HCT116 (cell line): Measurements from ENCODE around the gene TMC2. TPM values are rescaled to one million over a fixed set of nuclear protein-coding genes. Genes with fewer than 3 reads are reported as not detected.
A peak's percentile ranks its signal among the peaks of the same experiment; 100 is the strongest.

Source experiments
- ATAC-seq: fragments of 200-7000 bp; cut with Tn5 transposase; 2 replicates; pipeline ENCODE4 v1.9.1; 2020; ENCODE audit warnings: mild to moderate bottlenecking, moderate library complexity
- BruUV-seq: library from RNA; stranded (reverse); fragments of 400-500 nt; replicated peaks from 2 replicates; lab custom pipeline; 2021; lab: Mats Ljungman, UMichigan
- CTCF ChIA-PET: fragments of 300-600 bp; sonication (Branson Sonifier 250); formaldehyde crosslinking; loops from one replicate; lab custom pipeline; 2021; ENCODE audit warnings: antibody characterized with exemption; lab: Charles Lee
- POLR2A ChIA-PET: fragments of 300-600, 350-600 bp; sonication (Branson Sonifier 250); formaldehyde crosslinking; loops from one replicate; lab custom pipeline; 2021; ENCODE audit warnings: antibody characterized with exemption; lab: Charles Lee
- RAD21 ChIA-PET, 2 experiments: fragments of 300-600 bp; sonication (Branson Sonifier 250); formaldehyde crosslinking; loops; one replicate each; lab custom pipeline; 2023; ENCODE audit warnings: low total read pairs in 2 of 2; ENCODE audit not compliant: uncharacterized antibody in 2 of 2, unreplicated experiment in 2 of 2, low non-redundant PET in 1 of 2; lab: Charles Lee
- DNase-seq: peaks from one replicate; pipeline ENCODE4 v3.0.0-alpha.2; 2010; ENCODE audit warnings: low read depth, low spot score
- H2AFZ ChIP-seq: fragments of 200-600 bp; shearing (Covaris generic), sonication (generic); 2 replicates; pipeline ENCODE4 v1.6.1; 2017; ENCODE audit warnings: low read depth, mixed run types, mixed read lengths, antibody characterized with exemption, low read length; ENCODE audit not compliant: poor library complexity, severe bottlenecking
- H3K27ac ChIP-seq: 2 replicates; pipeline ENCODE4 v1.5.1; 2012; ENCODE audit warnings: low read depth, low read length
- H3K27me3 ChIP-seq: fragments of 200-600 bp; sonication (generic); 2 replicates; pipeline ENCODE4 v1.6.1; 2016; ENCODE audit warnings: mixed run types, low read length, mixed read lengths; ENCODE audit not compliant: insufficient read depth
- H3K36me3 ChIP-seq, 2 experiments: fragments of 200-500 bp in 1 of 2; fragments of 200-600 bp in 1 of 2; sonication (Bioruptor generic) in 1 of 2; sonication (generic) in 1 of 2; 2 replicates each; pipeline versions ENCODE4 v1.5.1 to v1.6.1; 2014 to 2016; ENCODE audit warnings: low read length in 2 of 2, inconsistent platforms in 1 of 2, mixed read lengths in 1 of 2, mixed run types in 1 of 2; ENCODE audit not compliant: insufficient read depth in 2 of 2, control insufficient read depth in 1 of 2
- H3K4me1 ChIP-seq, 2 experiments: fragments of 200-600 bp in 1 of 2; sonication (generic) in 1 of 2; 2 replicates each; pipeline versions ENCODE4 v1.5.1 to v1.6.1; 2012 to 2017; ENCODE audit warnings: low read length in 2 of 2, inconsistent platforms in 1 of 2, mild to moderate bottlenecking in 1 of 2, mixed read lengths in 1 of 2, mixed run types in 1 of 2, moderate library complexity in 1 of 2; ENCODE audit not compliant: insufficient read depth in 2 of 2, control insufficient read depth in 1 of 2
- H3K4me2 ChIP-seq: fragments of 200-600 bp; sonication (generic); 2 replicates; pipeline ENCODE4 v1.6.1; 2017; ENCODE audit warnings: mixed run types, low read length, mixed read lengths
- H3K4me3 ChIP-seq, 2 experiments: fragments of 200-600 bp in 1 of 2; sonication (generic) in 1 of 2; replicated peaks in 1 of 2; 2 replicates each; pipeline ENCODE4 v1.5.1; 2011 to 2016; ENCODE audit warnings: low read length in 2 of 2, control low read depth in 1 of 2, low read depth in 1 of 2, mild to moderate bottlenecking in 1 of 2, mixed read lengths in 1 of 2, mixed run types in 1 of 2
- H3K79me2 ChIP-seq: fragments of 200-600 bp; sonication (generic); 2 replicates; pipeline ENCODE4 v1.6.1; 2017; ENCODE audit warnings: mild to moderate bottlenecking, mixed run types, low read length, moderate library complexity, mixed read lengths; ENCODE audit not compliant: insufficient read depth
- H3K9ac ChIP-seq: fragments of 200-600 bp; sonication (generic); 2 replicates; pipeline ENCODE4 v1.6.1; 2016; ENCODE audit warnings: low read length, mixed read lengths
- H3K9me2 ChIP-seq: fragments of 200-600 bp; sonication (generic), shearing (Covaris generic); 2 replicates; pipeline ENCODE4 v1.6.1; 2017; ENCODE audit warnings: mixed run types, mild to moderate bottlenecking, moderate library complexity; ENCODE audit not compliant: insufficient read depth
- H3K9me3 ChIP-seq, 2 experiments: fragments of 200-500 bp in 1 of 2; fragments of 200-600 bp in 1 of 2; sonication (Bioruptor generic) in 1 of 2; sonication (generic) in 1 of 2; 2 replicates each; pipeline ENCODE4 v1.6.1; 2014 to 2017; ENCODE audit warnings: low read length in 2 of 2, mixed read lengths in 2 of 2, inconsistent platforms in 1 of 2, low read depth in 1 of 2, mild to moderate bottlenecking in 1 of 2, mixed run types in 1 of 2, moderate library complexity in 1 of 2; ENCODE audit not compliant: control insufficient read depth in 1 of 2, insufficient read depth in 1 of 2
- H4K20me1 ChIP-seq: fragments of 200-600 bp; sonication (generic), shearing (Covaris generic); 2 replicates; pipeline ENCODE4 v1.6.1; 2017; ENCODE audit warnings: mixed run types, mild to moderate bottlenecking, moderate library complexity; ENCODE audit not compliant: insufficient read depth
- CBX3 ChIP-seq: IDR thresholded peaks from 2 replicates; pipeline ENCODE4 v1.6.1; 2012; ENCODE audit warnings: low read depth
- CEBPB ChIP-seq: IDR thresholded peaks from 2 replicates; pipeline ENCODE4 v1.6.1; 2012; ENCODE audit warnings: low read depth
- EGR1 ChIP-seq: IDR thresholded peaks from 2 replicates; pipeline ENCODE4 v1.6.1; 2012; ENCODE audit warnings: low read depth
- ELF1 ChIP-seq: IDR thresholded peaks from 2 replicates; pipeline ENCODE4 v1.6.1; 2012; ENCODE audit warnings: low read depth, borderline replicate concordance
- EZH2 ChIP-seq: fragments of 200-600 bp; sonication (generic); IDR thresholded peaks from 2 replicates; pipeline ENCODE4 v1.6.1; 2017; ENCODE audit warnings: antibody characterized with exemption, mixed run types
- JUND ChIP-seq: IDR thresholded peaks from 2 replicates; pipeline ENCODE4 v1.6.1; 2012
- POLR2AphosphoS5 ChIP-seq: IDR thresholded peaks from 2 replicates; pipeline ENCODE4 v1.6.1; 2011; ENCODE audit warnings: mild to moderate bottlenecking, low read depth, low read length, moderate library complexity
- RAD21 ChIP-seq: IDR thresholded peaks from 2 replicates; pipeline ENCODE4 v1.6.1; 2012; ENCODE audit warnings: low read depth, mild to moderate bottlenecking
- SRF ChIP-seq: IDR thresholded peaks from 2 replicates; pipeline ENCODE4 v1.6.1; 2012; ENCODE audit warnings: low read depth
- TCF7L2 ChIP-seq: IDR thresholded peaks from 2 replicates; pipeline ENCODE4 v1.7.0; 2011; ENCODE audit warnings: borderline replicate concordance, inconsistent platforms; ENCODE audit not compliant: insufficient read depth, insufficient read length; ENCODE audit errors: extremely low read depth
- ZNF274 ChIP-seq: fragments of 200-500 bp; sonication (Bioruptor generic); IDR thresholded peaks from 2 replicates; pipeline ENCODE4 v1.6.1; 2014; ENCODE audit warnings: mild to moderate bottlenecking, low read depth, low read length, inconsistent platforms
- intact Hi-C: fragments of 100-400 bp; cut with micrococcal nuclease; formaldehyde crosslinking; loops from 2 replicates; pipeline ENCODE4 v1.10.0; 2022
- total RNA-seq: library from RNA; stranded (reverse); gene quantifications from one replicate; pipeline ENCODE4 v1.2.1, GENCODE V29; 2021; ENCODE audit not compliant: unreplicated experiment
- TF ChIP-seq, protein P1 (sequence below): IDR thresholded peaks from 2 replicates; pipeline ENCODE4 v1.6.1; 2012; ENCODE audit warnings: low read depth

The TMC2 gene
- total RNA-seq, 1 experiment from 2014 or later = not detected

DNA sequence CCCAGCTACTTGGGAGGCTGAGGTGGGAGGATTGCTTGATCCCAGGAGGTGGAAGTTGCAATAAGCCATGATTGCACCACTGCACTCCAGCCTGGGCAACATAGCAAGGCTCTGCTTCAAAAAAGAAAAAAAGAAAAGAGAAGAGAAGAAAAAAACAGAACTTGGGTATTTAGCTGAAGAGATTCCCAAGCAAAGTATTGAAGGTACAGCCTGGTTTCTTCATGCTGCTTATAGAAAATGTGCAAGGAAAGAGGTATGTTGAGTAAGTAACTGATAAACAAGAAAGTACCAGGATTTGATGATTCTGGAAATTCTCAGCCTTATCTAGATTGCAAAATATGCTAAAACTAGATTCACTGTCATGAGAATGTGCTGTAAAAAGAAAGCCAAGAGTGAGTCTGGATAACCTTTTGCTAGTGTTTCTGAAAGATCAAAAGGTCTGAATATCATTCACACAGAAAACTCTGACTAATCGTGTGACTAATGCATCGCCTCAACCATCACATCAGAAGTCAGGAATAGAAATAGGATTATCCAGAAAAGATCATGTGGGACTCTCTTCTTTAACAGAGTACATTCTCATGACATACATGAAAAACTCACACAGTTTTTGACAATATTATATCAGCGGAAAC lies 83.7 kb downstream of the TMC2 start (continued):
- TF ChIP-seq JUND (peak; percentile 66), RAD21 (no peak), EZH2 (no peak)

DNA sequence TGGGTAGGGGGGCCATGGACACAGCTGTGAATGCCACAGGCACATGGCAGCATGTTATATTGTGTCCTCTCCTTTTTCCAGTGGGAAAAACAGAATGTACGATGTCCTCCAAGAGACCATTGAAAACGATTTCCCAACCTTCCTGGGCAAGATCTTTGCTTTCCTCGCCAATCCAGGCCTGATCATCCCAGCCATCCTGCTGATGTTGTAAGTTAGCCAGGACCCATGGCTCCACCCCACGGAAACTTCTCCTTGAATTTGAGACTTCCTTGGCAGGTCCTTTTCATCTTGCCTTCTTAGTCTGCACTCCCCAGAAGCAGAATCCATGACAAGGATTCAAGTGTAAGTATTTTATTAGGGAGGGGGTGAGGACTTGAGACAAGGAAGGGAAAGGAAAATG lies 87.8 kb downstream of the TMC2 start:
- no peak overlapping the region for H3K4me2 ChIP-seq
- no TSS peak for BruUV-seq
- no peaks in the 10 kb centered on the region for H3K36me3 ChIP-seq
- RAD21 ChIA-PET = no interaction called here
- peaks cover 0 to 23% of the 10 kb centered on the region in 2 experiments; a peak in 1 of 4 replicates for H3K9me3 ChIP-seq
- H3K79me2 ChIP-seq = no peaks in the 10 kb centered on the region
- POLR2A ChIA-PET = no interaction called here
- DNase-seq (no peak), ATAC-seq (no peak)
- no peaks in the 10 kb centered on the region for H4K20me1 ChIP-seq
- H3K27ac ChIP-seq = no peak overlapping the region
- H3K27me3 ChIP-seq = no peaks in the 10 kb centered on the region
- intact Hi-C loops = no loop called here
- H3K4me3 ChIP-seq = no peak overlapping the region
- H2AFZ ChIP-seq = no peak overlapping the region
- no peaks in the 10 kb centered on the region for H3K9me2 ChIP-seq
- TF ChIP-seq TCF7L2 (no peak), SRF (no peak)
- TF ChIP-seq, all 23 proteins: peak for 0
- Histone ChIP-seq H3K9ac (no peak overlapping the region), H3K4me1 (peaks cover 23 to 33% of the 10 kb centered on the region in 2 experiments)
- CTCF ChIA-PET = no interaction called here

DNA sequence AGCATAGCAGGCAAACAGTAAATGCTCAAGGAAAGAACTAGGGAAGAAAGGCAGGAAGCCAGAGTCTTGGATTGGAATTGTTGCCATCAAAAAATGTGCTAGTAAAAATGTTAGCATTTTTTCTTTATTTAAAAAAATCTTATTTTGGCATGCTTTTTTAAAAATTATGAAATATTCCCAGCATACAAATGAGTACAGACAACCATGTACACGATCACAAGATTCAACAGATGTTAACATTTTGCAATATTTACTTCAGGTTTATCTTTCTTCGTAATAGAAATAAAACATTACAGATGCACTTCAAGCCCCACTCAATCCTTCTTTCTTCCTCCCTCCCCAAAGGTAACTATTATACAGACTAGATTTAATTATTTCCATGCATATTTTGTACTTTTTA lies 88.7 kb downstream of the TMC2 start:
- Histone ChIP-seq H3K9me2 (no peaks in the 10 kb centered on the region), H3K4me1 (peaks cover 20 to 25% of the 10 kb centered on the region in 2 experiments), H3K36me3 (no peaks in the 10 kb centered on the region), H3K4me2 (no peak overlapping the region), H3K79me2 (no peaks in the 10 kb centered on the region), H3K27me3 (no peaks in the 10 kb centered on the region), H4K20me1 (no peaks in the 10 kb centered on the region), H3K4me3 (no peak overlapping the region), H3K9me3 (peaks cover 0 to 23% of the 10 kb centered on the region in 2 experiments; a peak in 1 of 4 replicates), H3K9ac (no peak overlapping the region), H3K27ac (no peak overlapping the region), H2AFZ (no peak overlapping the region)
- intact Hi-C loops = no loop called here
- ATAC-seq (no peak), DNase-seq (no peak)
- no TSS peak for BruUV-seq
- ChIA-PET CTCF (no interaction called here), RAD21 (no interaction called here), POLR2A (no interaction called here)
- TF ChIP-seq POLR2AphosphoS5 (no peak), ELF1 (no peak), CBX3 (no peak), EGR1 (no peak), JUND (no peak), ZNF274 (no peak), TCF7L2 (no peak), CEBPB (no peak)
- TF ChIP-seq, protein P1, sequence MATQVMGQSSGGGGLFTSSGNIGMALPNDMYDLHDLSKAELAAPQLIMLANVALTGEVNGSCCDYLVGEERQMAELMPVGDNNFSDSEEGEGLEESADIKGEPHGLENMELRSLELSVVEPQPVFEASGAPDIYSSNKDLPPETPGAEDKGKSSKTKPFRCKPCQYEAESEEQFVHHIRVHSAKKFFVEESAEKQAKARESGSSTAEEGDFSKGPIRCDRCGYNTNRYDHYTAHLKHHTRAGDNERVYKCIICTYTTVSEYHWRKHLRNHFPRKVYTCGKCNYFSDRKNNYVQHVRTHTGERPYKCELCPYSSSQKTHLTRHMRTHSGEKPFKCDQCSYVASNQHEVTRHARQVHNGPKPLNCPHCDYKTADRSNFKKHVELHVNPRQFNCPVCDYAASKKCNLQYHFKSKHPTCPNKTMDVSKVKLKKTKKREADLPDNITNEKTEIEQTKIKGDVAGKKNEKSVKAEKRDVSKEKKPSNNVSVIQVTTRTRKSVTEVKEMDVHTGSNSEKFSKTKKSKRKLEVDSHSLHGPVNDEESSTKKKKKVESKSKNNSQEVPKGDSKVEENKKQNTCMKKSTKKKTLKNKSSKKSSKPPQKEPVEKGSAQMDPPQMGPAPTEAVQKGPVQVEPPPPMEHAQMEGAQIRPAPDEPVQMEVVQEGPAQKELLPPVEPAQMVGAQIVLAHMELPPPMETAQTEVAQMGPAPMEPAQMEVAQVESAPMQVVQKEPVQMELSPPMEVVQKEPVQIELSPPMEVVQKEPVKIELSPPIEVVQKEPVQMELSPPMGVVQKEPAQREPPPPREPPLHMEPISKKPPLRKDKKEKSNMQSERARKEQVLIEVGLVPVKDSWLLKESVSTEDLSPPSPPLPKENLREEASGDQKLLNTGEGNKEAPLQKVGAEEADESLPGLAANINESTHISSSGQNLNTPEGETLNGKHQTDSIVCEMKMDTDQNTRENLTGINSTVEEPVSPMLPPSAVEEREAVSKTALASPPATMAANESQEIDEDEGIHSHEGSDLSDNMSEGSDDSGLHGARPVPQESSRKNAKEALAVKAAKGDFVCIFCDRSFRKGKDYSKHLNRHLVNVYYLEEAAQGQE = no peak
